Activated CD4-positive, alpha-beta T cell treated with anti-CD3 and anti-CD28 coated beads, Interleukin-2, Interleukin-6, amounts not matched to agents 100 ng/mL and 50 ng/mL, durations not matched to agents 16 hours and 8 hours (primary cell): Measurements from ENCODE around the gene BLVRB.
A peak's percentile ranks its signal among the peaks of the same experiment; 100 is the strongest.
"Not testable (repeated sequence)": the region's sequence is repeated elsewhere in the genome, so short reads cannot be mapped to it uniquely, and the experiment has no call there.

Experiments used
- DNase-seq: peaks from one replicate; pipeline ENCODE4 v3.0.0-alpha.2; 2020

BLVRB gene

GRCh38 chr19:40446263-40446784 lies 19.2 kb downstream of the BLVRB start:
- no peak for DNase-seq

GRCh38 chr19:40445780-40446262 lies 19.7 kb downstream of the BLVRB start:
- DNase-seq: no peak

- no peak for DNase-seq
Observed at GRCh38 chr19:40444825-40445312, 20.7 kb downstream of the BLVRB start.

- peak; percentile 97 for DNase-seq
Observed at GRCh38 chr19:40444000-40444824, 21.3 kb downstream of the BLVRB start, which contains the start of gene SERTAD3. Gene SERTAD3 (minus strand): TSS chr19:40444335. CDS start chr19:40442080, 2,255 bp downstream.

GRCh38 chr19:40443131-40443999 lies 22.2 kb downstream of the BLVRB start:
- peak; percentile 100 for DNase-seq

DNA sequence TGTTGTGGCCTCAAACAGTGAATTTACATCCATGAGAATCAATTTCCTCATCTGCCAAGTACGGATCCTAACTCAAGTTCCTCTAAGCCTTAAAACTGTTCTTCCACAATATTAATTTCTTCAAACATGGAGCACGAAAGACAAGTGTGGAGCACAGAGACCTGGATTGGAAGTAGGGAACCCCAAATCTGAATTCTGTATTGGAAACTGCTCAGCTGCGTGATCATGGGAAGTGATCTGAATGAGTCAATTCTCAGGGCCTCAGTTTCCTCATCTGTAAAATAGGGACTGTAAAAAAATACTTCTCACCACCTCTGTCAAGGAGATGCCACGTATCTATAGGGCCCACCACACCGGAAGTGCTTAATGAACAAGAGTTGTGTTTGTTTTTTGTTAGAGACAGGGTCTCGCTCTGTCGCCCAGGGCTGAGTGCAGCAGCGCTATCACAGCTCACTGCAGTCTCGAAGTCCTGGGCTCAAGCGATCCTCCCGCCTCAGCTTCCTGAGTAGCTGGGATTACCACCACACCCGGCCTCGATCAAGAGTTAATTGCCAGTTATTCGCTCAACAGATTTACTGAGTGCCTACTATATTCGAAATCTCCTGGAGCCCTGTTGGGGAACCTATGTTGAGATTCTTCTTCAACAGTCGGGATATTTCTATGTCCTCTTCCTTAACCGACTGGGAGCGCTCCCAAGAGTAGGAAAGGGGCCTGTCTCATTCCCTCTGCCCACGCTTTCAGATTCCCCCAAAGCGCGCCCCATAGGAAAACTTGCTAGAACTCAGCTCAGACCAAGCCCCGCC lies 23.0 kb downstream of the BLVRB start:
- no peak for DNase-seq

GRCh38 chr19:40441719-40442253 lies 23.8 kb downstream of the BLVRB start:
- no peak for DNase-seq

GRCh38 chr19:40438284-40438683 lies 27.3 kb downstream of the BLVRB start:
- DNase-seq: no peak

DNA sequence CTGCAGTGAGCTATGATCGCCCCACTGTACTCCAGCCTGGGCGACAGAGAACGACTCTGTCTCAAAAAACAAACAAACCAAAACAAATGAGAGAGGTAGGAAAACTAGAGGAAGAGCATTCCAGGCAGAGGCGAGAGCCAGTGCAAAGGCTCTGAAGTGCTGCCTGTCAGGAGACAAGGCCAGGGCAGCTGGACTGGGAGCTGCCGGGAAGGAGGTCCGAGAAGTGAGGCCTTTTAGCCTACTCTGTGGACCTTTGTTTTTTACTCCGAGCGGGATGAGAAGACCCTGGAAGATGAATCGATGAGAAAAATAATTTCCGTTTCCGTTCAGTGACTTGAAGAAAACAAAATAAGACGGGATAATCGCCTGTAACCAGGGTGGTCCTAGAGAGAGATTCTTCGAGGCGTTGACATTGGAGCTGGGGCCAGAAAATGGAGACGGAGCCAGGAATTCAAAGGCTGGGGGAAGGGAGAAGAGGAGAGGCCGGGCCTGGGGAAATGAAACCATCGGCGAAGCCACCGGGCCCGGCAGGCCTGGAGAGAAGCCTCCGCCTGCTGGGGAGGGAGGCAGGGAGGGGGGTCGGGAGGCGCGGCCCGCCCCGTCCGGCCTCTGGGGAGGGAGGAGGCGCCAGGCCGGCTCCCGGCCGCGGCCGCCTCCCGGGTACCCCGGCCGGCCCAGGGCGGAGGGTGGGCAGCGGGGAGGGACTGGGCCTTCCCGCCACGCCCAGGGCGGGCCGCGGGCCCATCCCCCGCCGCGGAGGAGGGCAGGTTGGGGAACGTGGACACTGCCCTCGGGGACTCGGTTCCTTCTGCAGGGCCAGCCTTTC lies 31.9 kb downstream of the BLVRB start:
- peak; percentile 64 for DNase-seq

DNA sequence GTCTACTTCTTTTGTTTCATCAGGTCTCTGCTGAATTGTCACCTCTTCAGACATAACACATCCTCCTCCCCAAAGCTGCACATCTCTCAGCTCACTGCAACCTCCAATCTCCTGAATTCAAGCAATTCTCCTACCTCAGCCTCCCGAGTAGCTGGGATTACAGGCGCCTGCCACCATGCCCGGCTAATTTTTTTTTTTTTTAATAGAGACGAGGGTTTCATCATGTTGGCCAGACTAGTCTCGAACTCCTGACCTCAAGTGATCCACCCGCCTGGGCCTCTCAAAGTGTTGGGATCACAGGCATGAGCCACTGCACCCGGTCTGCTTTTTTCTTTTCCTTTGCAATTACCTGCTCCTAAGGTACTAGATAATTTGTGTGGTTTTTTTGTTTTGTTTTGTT lies 32.8 kb downstream of the BLVRB start:
- not testable (repeated sequence) for DNase-seq

- DNase-seq: no peak
Observed at GRCh38 chr19:40431698-40432097, 33.8 kb downstream of the BLVRB start.

GRCh38 chr19:40430242-40430641 lies 35.3 kb downstream of the BLVRB start:
- not testable (repeated sequence) for DNase-seq

GRCh38 chr19:40428197-40428596 lies 37.3 kb downstream of the BLVRB start:
- DNase-seq: not testable (repeated sequence)

- DNase-seq: peak; percentile 100
Observed at GRCh38 chr19:40425450-40426287, 39.9 kb downstream of the BLVRB start, which contains the start of gene SERTAD1. Gene SERTAD1 (minus strand): TSS chr19:40425992. CDS start chr19:40423546, 2,446 bp downstream.

GRCh38 chr19:40424637-40425449 lies 40.7 kb downstream of the BLVRB start:
- peak; percentile 19 for DNase-seq

DNA sequence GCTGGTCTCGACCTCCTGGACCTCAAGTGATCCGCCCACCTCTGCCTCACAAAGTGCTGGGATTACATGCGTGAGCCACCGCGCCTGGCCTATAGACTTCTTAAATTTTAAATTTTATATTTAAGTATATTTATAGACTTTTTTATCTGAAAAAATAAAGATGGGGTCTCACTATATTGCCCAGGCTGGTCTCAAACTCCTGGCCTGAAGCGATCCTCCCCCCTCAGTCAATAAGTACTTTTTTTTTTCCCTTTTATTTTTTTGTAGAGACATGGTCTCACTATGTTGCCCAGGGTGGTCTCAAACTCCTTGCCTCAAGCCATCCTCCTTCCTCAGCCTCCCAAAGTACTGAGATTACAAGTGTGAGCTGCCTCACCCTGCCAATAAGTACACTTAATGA lies 41.6 kb downstream of the BLVRB start:
- DNase-seq: no peak

GRCh38 chr19:40422748-40423566 lies 42.6 kb downstream of the BLVRB start:
- no peak for DNase-seq
